Ecto neural progenitor cell (in vitro differentiated cells): ENCODE results near the gene TBX1.

Source experiments
- DNase-seq: peaks from one replicate; pipeline ENCODE4 v3.0.0-alpha.2; 2018; ENCODE audit warnings: low spot score

Gene TBX1

DNA sequence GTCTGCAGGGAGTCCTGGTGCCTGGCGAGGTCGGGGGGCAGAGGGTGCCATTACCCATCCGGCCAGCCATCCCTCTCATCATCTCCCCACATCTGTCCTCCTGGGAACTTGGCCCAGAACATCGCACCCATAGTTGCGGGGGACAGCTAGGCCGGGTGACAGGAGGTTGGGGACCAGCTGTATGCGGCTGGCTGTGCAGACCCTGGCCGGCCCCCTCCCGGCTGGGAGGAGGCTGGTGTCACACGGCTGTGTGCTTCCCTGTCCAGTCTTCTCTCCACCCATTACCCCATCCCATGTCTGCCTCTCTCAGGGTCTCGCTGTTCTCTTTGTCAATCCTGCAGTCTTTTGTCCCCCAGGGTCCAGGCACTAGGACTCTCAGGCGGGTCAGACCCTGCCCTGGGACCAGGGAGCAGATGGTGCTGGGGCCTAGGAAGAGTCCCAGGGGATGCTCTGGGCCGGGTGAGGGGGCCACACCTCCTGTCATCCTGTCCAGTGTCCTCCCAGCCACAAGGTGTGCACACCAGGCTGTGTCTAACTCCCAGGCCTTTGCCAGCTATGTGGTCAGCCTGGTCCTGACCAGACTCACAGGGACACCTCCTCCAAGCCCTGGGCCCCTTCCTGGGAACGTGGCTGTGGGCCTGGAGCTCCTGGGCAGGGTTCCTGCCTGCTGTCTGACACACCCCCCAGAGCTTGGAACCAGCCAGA is 6.4 kb upstream of the TBX1 start:
- no peak for DNase-seq

DNA sequence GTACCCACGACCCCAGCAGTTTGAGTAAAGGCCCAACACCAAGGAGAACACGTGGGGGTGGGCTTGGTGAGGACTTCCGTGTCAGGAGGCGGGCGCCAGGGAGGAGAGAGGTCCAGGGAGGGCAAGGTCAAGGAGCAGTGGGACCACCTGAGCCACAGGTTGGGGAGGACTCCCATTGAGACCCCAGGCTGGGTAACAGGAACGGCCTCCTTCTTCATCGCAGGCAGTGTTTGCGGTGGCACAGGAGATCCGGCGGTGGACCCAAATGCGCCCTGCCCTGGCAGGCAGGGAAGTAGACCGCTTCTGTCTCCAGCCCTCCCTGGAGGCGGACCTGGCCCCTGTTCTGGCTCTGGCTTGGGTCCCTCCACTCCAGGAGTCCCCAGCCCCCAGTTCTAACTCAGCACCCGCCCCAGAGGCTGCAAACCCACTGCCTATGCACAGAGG is 5.9 kb upstream of the TBX1 start:
- no peak for DNase-seq

DNA sequence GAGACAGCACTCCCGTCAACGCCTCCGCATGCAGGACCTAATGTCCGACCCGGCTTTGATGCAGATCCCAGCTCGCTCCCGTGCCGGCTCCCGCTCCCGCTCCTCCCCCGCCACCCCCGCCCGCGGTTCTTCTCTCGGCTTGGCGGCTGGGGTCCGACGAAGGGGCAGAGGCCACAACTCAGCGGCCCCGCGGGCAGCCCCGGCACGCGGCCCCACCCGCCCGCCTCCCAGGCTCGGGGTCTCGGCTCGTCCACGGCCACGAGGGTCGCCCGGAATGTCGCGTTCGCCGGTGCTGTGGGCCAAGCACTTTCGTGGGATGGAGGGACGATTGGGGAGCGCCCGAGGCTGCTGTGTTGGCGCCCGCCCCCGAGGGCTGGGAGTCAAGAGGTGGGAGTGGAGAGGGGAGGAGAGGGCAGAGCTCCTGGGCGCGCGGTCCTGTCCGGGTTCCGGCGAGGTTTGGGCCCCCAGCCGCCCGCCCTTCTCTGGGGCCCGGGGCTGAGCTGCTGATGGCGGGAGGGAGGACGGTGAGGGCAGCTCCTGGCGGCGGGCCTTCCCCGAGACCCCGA is 5.3 kb upstream of the TBX1 start:
- DNase-seq, result no peak

DNA sequence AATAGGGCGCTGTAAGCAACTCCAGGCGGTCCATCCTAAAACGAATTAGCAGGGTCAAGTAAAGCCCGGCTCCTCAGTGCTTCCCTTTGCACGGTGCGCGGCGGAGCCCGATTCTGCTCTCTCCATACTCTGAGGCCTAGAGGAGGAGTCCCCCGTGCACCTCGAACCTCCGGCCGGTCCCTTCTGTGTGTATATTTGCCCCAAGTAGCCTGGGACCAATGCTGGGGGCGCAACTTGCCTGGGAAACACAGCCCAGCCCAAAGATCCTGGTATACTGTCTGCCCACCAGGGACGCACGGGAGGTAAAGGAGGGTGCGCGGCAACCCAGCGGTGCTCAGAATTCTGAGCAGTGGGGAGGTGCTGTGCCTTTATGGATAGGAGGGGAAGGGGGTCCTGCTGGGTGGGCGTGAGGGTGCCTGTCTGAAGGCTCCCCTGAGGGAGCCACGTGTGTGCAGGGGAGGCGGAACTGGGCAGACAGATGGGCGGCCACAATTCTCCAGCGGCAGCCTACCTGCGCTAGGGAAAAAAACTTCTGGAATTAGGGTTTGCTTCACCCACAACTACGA is 4.8 kb upstream of the TBX1 start:
- no peak for DNase-seq

DNA sequence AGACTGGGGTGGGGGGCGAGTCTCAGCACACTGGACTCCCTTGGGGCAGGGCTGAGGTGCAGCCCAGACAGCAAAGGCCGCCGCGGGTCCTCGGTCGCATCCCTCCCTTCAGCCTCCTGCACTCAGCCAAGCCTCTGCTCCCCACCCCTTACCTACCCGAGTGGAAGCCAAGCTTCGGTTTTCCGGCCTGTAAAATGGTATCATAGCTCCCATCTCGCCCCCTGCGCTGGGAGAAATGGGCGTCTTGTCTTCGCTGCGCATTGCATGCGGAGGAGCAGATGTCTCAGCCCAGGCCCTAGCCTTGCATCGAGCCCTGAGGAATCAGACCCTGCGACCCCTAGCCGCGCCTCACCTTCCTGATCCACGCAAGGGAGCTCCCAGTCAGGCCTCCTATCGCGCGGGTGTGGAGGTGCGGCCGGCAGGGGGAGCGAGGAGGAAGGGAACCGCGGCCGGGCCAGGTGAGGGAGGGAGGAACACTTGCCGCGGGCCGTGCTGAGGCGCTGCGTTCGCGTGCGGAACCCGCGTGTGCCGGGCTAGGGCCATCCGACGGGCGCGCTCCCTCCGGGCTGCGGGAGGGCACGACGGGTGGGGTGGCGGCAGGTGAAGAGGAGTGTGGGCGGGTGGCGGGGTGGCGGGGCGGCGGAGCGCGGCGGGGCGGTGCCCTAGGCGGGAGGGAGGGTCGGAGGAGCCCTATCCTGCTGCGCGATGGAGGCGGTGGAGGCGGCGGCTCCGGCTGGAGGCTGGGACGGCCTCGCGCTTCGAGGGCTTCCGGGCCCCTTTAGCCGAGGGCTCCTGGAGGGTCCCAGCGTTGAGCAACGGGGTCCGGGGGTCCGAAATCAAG is 4.1 kb upstream of the TBX1 start:
- DNase-seq, result no peak

DNA sequence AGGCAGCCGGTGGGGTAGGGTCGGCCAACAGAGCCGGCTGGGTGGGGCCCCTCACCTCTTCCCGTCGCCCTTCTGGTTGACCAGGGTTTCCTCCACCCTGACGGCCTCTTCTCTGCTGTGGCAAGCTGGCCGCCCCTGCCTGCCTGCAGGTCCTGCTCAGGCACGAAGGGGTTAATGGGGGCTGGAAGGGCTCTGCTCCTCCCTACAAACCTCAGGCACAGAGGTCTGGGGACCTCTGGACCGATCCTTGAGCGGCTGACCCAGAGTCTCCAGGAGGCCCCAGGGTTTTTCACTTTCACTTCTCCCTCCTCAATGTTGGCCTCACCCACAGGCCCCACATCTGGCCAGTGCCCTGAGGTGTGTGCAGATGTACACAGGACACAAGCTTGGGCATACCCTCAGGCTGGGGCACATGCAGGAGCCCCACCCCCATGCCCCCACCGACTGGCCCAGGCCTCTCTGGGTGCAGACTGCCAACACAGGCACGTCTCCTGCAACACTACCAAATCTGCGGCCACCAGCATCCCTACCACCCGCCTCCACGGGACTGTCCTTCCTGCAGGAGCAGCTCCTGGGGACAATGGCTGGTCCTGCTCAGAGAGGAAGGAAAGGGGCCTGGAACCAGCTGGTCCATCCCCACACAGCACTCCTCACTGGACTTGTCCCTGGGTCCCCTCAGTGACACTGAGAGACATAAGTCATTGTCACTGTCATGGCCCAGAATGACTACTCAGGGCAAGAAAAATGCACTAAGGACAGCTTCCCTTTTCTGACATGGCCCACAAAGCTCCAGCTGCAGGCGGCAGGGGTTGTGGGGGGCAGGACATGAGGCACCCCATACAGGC is 3.2 kb upstream of the TBX1 start:
- DNase-seq, result no peak

DNA sequence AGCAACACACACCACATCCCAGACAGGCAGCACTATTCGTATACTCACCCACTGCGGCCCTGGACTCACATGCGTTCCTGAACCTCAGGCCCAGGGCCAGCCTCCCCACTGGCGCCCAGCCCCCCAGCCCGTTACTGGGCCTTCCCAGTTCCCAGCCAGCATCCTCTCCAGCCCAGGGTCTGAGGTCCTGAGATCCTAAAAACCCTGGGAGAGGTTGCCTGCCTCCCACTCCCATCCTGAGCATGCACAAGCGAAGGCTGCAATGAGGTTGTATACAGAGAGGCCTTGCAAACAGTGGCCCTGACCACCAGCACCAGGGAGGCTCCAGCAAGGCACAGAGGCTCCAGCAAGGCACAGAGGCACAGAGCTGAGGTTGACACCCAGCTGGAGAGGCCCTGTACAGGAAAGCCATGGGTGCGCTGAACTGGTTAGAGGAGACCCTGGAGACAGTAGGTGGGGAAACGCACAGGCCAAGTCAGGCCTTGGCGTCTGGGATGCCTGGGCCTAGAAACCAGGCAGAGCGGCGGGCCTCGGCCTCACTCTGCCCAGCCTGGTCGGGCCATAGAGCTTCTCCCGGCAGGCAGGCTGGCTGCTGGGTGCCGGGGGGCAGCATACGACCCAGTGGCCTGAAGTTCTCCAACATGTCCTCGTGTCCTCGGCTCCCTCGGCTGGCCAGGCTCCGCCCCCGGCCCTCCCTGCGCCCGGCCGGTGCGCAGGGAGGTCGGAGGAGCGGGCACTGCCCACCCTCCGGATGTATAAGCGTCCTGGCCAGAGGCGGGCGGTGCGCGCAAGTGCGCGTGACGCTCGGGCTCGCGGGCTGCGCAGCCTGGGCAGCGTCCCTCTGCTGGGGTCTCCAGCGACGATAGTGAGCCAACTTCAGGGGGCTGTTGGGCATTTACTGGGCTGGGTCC is 2.3 kb upstream of the TBX1 start:
- DNase-seq, result no peak

DNA sequence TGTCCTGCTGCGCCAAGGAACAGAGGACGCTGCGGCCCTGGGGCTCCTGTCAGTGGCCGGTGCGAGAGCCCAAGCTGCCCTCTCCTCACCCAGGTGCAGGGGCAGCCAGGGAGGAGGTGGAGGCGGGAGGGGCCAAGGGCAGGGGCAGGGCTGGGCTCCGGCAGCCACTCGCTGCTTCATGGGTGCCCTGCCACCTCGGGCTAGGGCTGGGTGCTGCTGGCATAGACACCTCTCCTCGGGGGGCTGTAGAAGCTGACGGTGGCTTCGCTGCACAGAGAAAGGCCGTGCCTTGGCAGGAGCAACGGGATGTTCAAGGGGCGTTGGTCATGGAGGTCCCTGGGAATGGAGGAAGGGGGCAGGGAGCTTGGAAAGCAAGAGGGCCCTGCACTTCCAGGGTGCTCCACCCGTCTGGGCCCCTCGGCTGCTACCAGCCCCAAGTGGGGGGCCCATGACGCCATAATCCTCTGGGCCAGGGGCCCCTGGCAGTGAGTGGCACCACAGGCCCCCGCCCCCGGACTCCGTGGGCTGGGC is 1.6 kb upstream of the TBX1 start:
- no peak for DNase-seq

DNA sequence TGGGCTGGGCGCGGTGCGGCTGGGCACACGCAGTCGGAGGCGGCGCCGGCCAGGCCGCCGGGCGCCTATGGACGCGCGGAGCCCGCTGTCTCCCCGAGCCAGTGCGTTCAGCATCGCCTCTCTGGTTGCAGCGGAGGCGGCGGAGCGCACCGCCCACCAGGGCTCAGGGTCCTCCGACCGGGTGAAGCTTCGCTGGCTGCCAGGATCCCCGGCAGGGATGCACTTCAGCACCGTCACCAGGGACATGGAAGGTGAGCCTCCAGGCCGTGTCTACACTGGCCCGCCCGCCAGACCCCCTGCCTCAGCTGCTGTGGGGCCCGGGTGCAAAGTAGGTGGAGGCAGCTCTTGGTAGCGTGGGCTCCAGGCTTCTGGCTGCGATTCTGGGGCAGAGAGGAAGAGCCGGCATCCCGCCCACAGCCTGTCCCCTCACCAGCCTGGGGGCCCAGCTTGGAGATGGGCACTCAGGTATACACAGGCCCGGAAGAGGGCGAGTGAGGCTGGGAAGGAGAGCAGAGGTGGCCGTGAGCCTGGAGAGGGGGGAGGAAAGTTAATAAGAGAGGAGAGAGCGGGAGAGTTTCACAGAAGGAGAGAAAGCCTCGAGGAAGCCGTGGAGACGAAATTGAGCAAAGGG is 1.0 kb upstream of the TBX1 start:
- no peak for DNase-seq

DNA sequence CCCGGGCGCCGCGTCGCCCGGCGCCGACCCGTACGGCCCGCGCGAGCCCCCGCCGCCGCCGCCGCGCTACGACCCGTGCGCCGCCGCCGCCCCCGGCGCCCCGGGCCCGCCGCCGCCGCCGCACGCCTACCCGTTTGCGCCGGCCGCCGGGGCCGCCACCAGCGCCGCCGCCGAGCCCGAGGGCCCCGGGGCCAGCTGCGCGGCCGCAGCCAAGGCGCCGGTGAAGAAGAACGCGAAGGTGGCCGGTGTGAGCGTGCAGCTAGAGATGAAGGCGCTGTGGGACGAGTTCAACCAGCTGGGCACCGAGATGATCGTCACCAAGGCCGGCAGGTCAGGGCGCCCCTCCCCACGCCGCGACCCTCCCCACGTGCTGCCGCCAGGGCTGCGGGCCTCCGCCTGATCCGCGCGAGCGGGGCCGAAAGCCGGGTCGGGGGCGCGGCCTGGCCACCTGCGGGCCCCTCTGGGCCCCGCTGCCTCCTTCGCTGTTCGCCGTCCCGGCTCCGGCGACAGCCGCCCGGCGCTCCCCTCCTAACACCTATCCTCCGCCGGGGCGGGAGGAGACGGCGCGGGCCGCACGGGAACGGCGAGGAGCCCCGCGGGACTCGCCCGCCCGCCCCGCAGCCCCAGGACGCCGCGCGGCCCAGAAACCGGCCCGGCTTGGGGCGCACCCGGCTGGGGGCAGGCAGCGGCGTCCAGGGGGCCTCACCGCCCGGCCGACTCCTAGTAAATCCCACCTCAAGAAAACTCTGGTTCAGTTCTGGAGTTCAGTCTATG is 560 bp downstream of the TBX1 start:
- DNase-seq, result no peak

DNA sequence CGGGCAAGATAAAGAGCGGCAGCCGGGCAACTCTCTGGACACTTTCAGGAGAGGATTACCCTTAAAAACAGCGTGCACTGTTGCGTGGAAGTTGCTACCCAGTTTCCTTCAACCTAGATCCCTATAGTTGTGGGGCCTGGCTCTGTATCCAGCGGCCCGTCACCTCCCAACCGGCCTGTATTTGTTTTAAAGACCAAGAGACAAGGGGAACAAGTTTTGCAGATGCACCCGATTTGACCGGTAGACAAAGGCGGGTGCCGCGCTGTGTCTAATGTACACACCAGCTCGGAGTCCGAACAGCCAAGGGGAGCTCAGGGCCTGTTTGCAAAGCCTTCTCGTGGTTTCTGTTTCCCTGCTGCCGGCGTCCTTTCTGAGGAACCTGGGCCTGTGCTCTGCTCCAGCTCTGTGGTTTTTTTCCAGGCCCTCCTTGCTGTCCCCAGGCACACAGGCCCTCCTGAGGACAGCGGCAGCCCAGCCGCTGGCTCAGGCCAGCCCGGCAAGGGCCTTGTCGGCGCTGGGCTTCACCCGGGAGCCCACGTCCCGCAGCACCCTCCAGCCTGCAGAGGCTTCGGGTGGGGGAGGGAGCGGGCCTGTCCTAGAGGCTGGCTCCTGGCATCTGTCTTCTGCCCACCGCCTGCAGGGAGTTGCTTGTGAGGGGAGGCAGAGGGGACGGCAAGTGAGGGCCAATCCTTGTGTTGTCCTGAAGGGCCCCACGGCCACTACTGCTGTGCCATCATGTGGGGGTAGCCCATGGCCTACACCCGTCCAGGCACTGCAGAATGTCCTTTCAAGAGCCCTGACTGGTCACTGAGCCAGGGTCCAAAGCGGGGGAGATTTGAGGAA is 1.4 kb downstream of the TBX1 start:
- DNase-seq, result no peak

DNA sequence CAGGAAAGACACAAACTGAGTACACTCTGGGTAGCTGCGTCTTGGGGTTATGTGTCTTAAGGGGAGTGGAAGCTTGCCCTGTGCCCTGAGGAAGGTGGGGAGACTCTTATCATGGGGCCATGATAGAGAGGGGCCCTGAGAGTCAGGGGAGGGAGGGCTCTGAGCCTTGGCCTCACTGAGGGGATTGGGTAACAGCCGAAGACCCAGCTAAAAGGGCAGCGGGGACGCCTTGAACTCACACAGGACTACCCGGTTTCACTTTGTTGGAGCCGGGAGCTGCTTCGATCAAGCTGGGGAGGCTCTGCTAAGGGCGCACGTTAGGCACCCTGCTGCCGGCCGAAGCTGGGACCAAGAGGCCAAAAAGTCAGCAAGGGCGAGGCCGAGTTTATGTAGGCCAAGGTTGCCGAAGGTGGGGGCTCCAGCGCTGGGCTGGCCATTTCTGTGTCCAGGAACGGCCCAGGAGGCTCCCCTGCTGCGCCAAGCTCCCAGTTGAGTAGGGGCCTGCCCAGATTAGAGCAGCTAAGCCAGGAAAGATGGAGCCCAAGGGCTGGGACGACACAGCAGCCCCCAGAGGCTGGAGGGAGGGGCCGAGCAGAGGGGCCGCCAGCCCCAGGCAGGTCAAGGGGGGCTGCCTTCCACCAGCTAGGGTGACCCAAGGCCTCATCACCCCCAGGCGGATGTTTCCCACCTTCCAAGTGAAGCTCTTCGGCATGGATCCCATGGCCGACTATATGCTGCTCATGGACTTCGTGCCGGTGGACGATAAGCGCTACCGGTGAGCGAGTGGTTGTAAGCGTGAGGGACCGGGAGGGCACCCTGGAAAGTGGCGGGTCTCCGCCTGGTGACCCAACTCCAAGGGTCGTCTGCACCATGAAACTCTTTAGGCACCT is 2.2 kb downstream of the TBX1 start:
- DNase-seq, result no peak

DNA sequence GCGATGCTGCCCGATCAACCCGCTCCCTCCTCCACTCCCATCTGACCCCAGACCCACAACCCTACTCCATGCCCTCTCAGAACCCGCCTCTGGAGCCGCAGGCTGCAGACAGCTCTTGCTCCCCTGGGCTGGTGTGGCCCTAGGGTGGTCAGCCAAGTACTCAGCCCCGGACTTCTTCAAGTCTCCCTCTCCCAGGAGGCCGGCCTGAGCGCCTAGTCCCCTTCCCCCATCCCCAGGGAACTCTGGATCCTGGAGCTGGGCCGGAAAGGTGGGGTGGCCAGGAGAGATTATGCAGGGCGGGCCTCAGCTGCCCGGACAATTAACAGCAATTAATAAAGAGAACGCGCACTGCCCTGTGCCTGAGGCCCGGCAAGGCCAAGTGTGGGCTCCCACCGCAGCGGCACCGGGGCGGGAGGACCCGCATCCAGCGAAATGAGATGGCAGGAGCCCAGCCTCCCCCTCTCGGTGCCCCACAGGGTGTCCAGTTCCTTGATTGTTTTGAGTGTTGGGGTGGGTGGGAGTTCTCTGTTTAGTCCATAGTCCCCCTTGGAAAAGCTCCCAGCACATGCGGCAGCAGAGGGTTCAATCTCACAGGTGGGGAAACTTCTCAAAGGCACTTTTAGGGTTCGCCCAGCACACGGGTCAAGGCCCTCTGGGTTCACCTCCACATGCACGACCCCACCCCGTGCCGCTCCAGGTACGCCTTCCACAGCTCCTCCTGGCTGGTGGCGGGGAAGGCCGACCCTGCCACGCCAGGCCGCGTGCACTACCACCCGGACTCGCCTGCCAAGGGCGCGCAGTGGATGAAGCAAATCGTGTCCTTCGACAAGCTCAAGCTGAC is 3.1 kb downstream of the TBX1 start:
- no peak for DNase-seq

DNA sequence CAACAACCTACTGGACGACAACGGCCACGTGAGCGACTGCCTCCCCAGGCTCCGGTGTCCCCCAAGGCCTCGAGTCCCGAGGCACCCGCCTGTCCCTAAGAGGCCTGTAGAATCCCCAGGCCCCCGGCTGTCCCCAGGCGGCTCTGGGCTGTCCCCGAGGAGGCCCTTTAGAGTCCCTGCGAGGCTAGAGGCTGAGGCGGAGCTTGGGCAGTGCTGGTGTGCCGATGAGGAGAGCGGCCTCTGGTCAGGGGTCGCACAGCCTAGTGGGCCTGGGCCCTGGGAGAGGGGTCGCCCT is 3.7 kb downstream of the TBX1 start:
- DNase-seq, result no peak

DNA sequence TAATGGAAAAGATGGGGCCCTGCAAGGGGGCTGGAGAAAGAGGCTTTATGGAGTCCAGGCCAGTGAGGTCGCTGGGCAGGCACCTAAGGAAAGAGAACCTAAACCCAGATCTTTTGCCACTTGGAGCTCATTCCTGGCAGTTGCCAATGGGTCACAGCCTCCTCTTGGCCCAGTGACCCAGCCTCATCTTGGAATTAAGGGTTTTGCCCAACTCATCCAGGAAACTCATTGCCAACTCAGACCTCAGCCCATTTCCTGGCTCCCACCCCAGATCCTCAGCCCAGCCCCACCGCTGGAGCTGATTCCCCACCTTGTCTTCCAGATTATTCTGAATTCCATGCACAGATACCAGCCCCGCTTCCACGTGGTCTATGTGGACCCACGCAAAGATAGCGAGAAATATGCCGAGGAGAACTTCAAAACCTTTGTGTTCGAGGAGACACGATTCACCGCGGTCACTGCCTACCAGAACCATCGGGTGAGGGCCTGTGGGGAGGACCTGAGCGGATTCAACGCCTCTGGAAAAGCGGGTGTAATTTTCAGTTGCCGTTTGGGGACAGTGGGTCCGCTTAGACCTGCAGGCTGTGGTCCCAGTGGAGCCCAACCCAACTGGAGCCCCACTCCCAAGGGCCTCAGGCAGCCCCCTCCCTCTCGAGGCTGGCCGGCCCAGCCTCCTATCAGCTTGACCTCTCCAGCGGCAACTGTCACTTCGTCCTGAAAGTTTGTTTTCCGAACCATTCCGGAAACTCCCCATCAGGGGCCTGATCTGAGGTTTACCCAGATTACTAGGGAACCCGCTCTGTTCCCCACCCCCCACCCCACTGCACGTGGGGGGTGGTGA is 4.3 kb downstream of the TBX1 start:
- no peak for DNase-seq
